GM23338 (cell line): Measurements from ENCODE around the gene CDK14. TPM values are rescaled to one million over a fixed set of nuclear protein-coding genes. Genes with fewer than 3 reads are reported as not detected.
A peak's percentile ranks its signal among the peaks of the same experiment; 100 is the strongest.

Experiments
- ATAC-seq: fragments of 200-7000 bp; cut with Tn5 transposase; 3 replicates; pipeline ENCODE4 v1.9.1; 2020
- DNase-seq: peaks from one replicate; pipeline ENCODE4 v3.0.0-alpha.2; 2015; ENCODE audit warnings: low spot score
- H2AFZ ChIP-seq: fragments of 200-600 bp; sonication (generic); 2 replicates; pipeline ENCODE4 v1.8.0; 2016; ENCODE audit warnings: antibody characterized with exemption, mild to moderate bottlenecking, moderate library complexity
- H3F3A ChIP-seq: fragments of 200-600 bp; sonication (generic); replicated peaks from 2 replicates; pipeline ENCODE4 v1.8.0; 2017; ENCODE audit warnings: antibody characterized with exemption, mixed run types, low read depth
- H3K27ac ChIP-seq: fragments of 200-600 bp; sonication (generic); 2 replicates; pipeline ENCODE4 v1.6.1; 2016; ENCODE audit warnings: low read depth
- H3K27me3 ChIP-seq: fragments of 200-600 bp; sonication (generic); 2 replicates; pipeline ENCODE4 v1.8.0; 2016; ENCODE audit warnings: mild to moderate bottlenecking, mixed run types, moderate library complexity; ENCODE audit not compliant: insufficient read depth
- H3K36me3 ChIP-seq: fragments of 200-600 bp; sonication (generic); 2 replicates; pipeline ENCODE4 v1.8.0; 2016; ENCODE audit warnings: mild to moderate bottlenecking; ENCODE audit not compliant: insufficient read depth
- H3K4me1 ChIP-seq: fragments of 200-600 bp; sonication (generic); 2 replicates; pipeline ENCODE4 v1.8.0; 2016; ENCODE audit warnings: mild to moderate bottlenecking, moderate library complexity; ENCODE audit not compliant: insufficient read depth
- H3K4me2 ChIP-seq: fragments of 200-600 bp; sonication (generic); 2 replicates; pipeline ENCODE4 v1.7.1; 2017; ENCODE audit warnings: mixed run types
- H3K4me3 ChIP-seq: fragments of 200-600 bp; sonication (generic); 2 replicates; pipeline ENCODE4 v1.6.1; 2016; ENCODE audit warnings: mixed run types
- H3K79me2 ChIP-seq: fragments of 200-600 bp; sonication (generic); replicated peaks from 2 replicates; pipeline ENCODE4 v1.8.0; 2017; ENCODE audit warnings: mild to moderate bottlenecking; ENCODE audit not compliant: insufficient read depth
- H3K9me2 ChIP-seq: fragments of 200-600 bp; sonication (generic); 2 replicates; pipeline ENCODE4 v1.8.0; 2017; ENCODE audit not compliant: insufficient read depth
- H4K20me1 ChIP-seq: fragments of 200-600 bp; sonication (generic); replicated peaks from 2 replicates; pipeline ENCODE4 v1.8.0; 2017; ENCODE audit warnings: mild to moderate bottlenecking; ENCODE audit not compliant: insufficient read depth
- H3K27ac Mint-ChIP-seq: 2 replicates; pipeline ENCODE4 v1.8.0; 2020; ENCODE audit warnings: inconsistent platforms, mild to moderate bottlenecking, moderate library complexity, mixed read lengths
- H3K27me3 Mint-ChIP-seq: 3 replicates; pipeline ENCODE4 v1.8.0; 2022; ENCODE audit warnings: low read depth, mild to moderate bottlenecking, moderate library complexity, mixed read lengths, inconsistent platforms; ENCODE audit not compliant: insufficient read depth, poor library complexity
- H3K36me3 Mint-ChIP-seq: 3 replicates; pipeline ENCODE4 v1.8.0; 2021; ENCODE audit warnings: low read depth, mild to moderate bottlenecking, inconsistent platforms, moderate library complexity, mixed read lengths
- H3K4me1 Mint-ChIP-seq: 3 replicates; pipeline ENCODE4 v1.8.0; 2020; ENCODE audit warnings: mild to moderate bottlenecking, inconsistent platforms, mixed read lengths
- H3K4me3 Mint-ChIP-seq: 3 replicates; pipeline ENCODE4 v1.8.0; 2021; ENCODE audit warnings: moderate library complexity, mild to moderate bottlenecking, inconsistent platforms, mixed read lengths
- H3K9me3 Mint-ChIP-seq: 3 replicates; pipeline ENCODE4 v1.8.0; 2020; ENCODE audit warnings: moderate library complexity, mild to moderate bottlenecking, inconsistent platforms, mixed read lengths
- CTCF ChIP-seq, 2 experiments: fragments of 200-600 bp in 1 of 2; sonication (generic) in 1 of 2; conservative IDR thresholded peaks; 2 replicates each; pipeline versions ENCODE4 v1.5.1 to v1.6.1; 2016 to 2017; ENCODE audit warnings: antibody characterized with exemption in 2 of 2, low read depth in 2 of 2, mild to moderate bottlenecking in 2 of 2, moderate library complexity in 1 of 2
- NANOG ChIP-seq: IDR thresholded peaks from 2 replicates; pipeline ENCODE4 v1.6.1; 2016; ENCODE audit warnings: antibody characterized with exemption, borderline replicate concordance
- STAT1 ChIP-seq: IDR thresholded peaks from one replicate; pipeline ENCODE4 v1.6.1; 2016; ENCODE audit warnings: antibody characterized with exemption; ENCODE audit not compliant: unreplicated experiment
- ZNF462 ChIP-seq: fragments of 250-450 bp; sonication (Bioruptor Pico); IDR thresholded peaks from 2 replicates; pipeline ENCODE4 v1.5.0; 2020; ENCODE audit warnings: mild to moderate bottlenecking, moderate library complexity
- polyA plus RNA-seq: library from polyadenylated mRNA; unstranded; fragments of >200 nt; fragmentation: Nextera tagmentation; extraction: Ambion mirVana; gene quantifications from 2 replicates; pipeline ENCODE4 v1.2.1, GENCODE V29; 2016
- total RNA-seq: library from RNA; depleted of rRNA; stranded (reverse); fragments of >200 nt; shearing (Covaris generic); gene quantifications from 2 replicates; pipeline ENCODE4 v1.2.3, GENCODE V29; 2014

Gene CDK14
- total and polyA plus RNA-seq, 2 experiments from 2014 or later: 11.2 to 24.0 TPM

GRCh38 chr7:90919816-90920215 is 323.7 kb downstream of the CDK14 start:
- no peak overlapping the region for H2AFZ ChIP-seq
- Mint-ChIP-seq H3K9me3 (no peaks in the 10 kb centered on the region; the same call in 2 of the 3 replicates), H3K27ac (peak overlapping the region; percentile 13; the same call in 1 of the 2 replicates), H3K4me1 (peaks cover 21% of the 10 kb centered on the region), H3K27me3 (peaks cover 2% of the 10 kb centered on the region), H3K36me3 (no peaks in the 10 kb centered on the region; the same call in 2 of the 3 replicates), H3K4me3 (no peak overlapping the region)
- no peak overlapping the region for H3K4me2 ChIP-seq
- H3K36me3 ChIP-seq: no peaks in the 10 kb centered on the region
- H3F3A ChIP-seq: no peaks in the 10 kb centered on the region
- no peaks in the 10 kb centered on the region for H3K79me2 ChIP-seq
- H3K27me3 ChIP-seq: no peaks in the 10 kb centered on the region
- no peak for TF ChIP-seq ZNF462 (CRISPR knock-in tag)
- no peak overlapping the region for H3K4me3 ChIP-seq
- H3K27ac ChIP-seq: no peak overlapping the region
- DNase-seq (no peak), ATAC-seq (no peak)
- peaks cover 11% of the 10 kb centered on the region for H3K4me1 ChIP-seq
- no peaks in the 10 kb centered on the region for H3K9me2 ChIP-seq
- no peaks in the 10 kb centered on the region for H4K20me1 ChIP-seq

- DNase-seq: no peak
- no peaks in the 10 kb centered on the region for H4K20me1 ChIP-seq
- peaks cover 11% of the 10 kb centered on the region for H3K4me1 ChIP-seq
- H3K4me2 ChIP-seq: no peak overlapping the region
- H3K79me2 ChIP-seq: no peaks in the 10 kb centered on the region
- Mint-ChIP-seq H3K27me3 (no peaks in the 10 kb centered on the region), H3K36me3 (no peaks in the 10 kb centered on the region), H3K4me3 (no peak overlapping the region), H3K9me3 (no peaks in the 10 kb centered on the region), H3K27ac (no peak overlapping the region), H3K4me1 (peaks cover 21% of the 10 kb centered on the region)
- H3K27ac ChIP-seq: no peak overlapping the region
- no peak overlapping the region for H3K4me3 ChIP-seq
- no peak for ATAC-seq
- H3K36me3 ChIP-seq: no peaks in the 10 kb centered on the region
- no peaks in the 10 kb centered on the region for H3F3A ChIP-seq
- no peaks in the 10 kb centered on the region for H3K9me2 ChIP-seq
- H3K27me3 ChIP-seq: no peaks in the 10 kb centered on the region
- H2AFZ ChIP-seq: no peak overlapping the region
- TF ChIP-seq STAT1 (no peak), ZNF462 (CRISPR knock-in tag) (no peak), NANOG (no peak), CTCF (conservative IDR thresholded peaks at IDR 0.05; ENCODE audit: low read depth in 2 of 2) (no peak)
These were observed 324.2 kb downstream of the CDK14 start for GRCh38 chr7:90920336-90920735.
